ENCODE results near the gene SELPLG.

SELPLG gene

GRCh38 chr12:108642269-108642870 is 8.7 kb upstream of the SELPLG start:
- Histone ChIP-seq H3K36me3 (peaks cover 16% of the 10 kb centered on the region), H3K4me3 (ENCODE audit: low read depth, low read length) (no peak overlapping the region), H3K27me3 (ENCODE audit: insufficient read depth, low read depth, severe bottlenecking) (no peaks in the 10 kb centered on the region), H3K9me3 (ENCODE audit: severe bottlenecking) (no peaks in the 10 kb centered on the region), H3K27ac (no peak overlapping the region; the same call in 1 of the 2 replicates)
- peak; percentile 41 for DNase-seq
- TF ChIP-seq CTCF (IDR thresholded peaks at IDR 0.05; ENCODE audit: low read depth, low read length) = no peak

- TF ChIP-seq CTCF (IDR thresholded peaks at IDR 0.05; ENCODE audit: low read depth, low read length) = no peak
- no peak for DNase-seq
- Histone ChIP-seq H3K9me3 (ENCODE audit: severe bottlenecking) (no peaks in the 10 kb centered on the region), H3K27ac (no peak overlapping the region; the same call in 1 of the 2 replicates), H3K4me3 (ENCODE audit: low read depth, low read length) (no peak overlapping the region), H3K27me3 (ENCODE audit: insufficient read depth, low read depth, severe bottlenecking) (no peaks in the 10 kb centered on the region), H3K36me3 (peaks cover 10% of the 10 kb centered on the region)
Observed at GRCh38 chr12:108641446-108642268, 8.0 kb upstream of the SELPLG start.

GRCh38 chr12:108640802-108641445 is 7.2 kb upstream of the SELPLG start:
- DNase-seq = no peak
- H3K36me3 ChIP-seq = peaks cover 3% of the 10 kb centered on the region; the same call in 1 of the 2 replicates
- no peaks in the 10 kb centered on the region for H3K27me3 ChIP-seq (ENCODE audit: insufficient read depth, low read depth, severe bottlenecking)

GRCh38 chr12:108638997-108639822 is 5.5 kb upstream of the SELPLG start:
- Histone ChIP-seq H3K9me3 (ENCODE audit: severe bottlenecking) (no peaks in the 10 kb centered on the region), H3K27me3 (ENCODE audit: insufficient read depth, low read depth, severe bottlenecking) (no peaks in the 10 kb centered on the region), H3K4me3 (ENCODE audit: low read depth, low read length) (no peak overlapping the region), H3K27ac (no peak overlapping the region), H3K36me3 (no peaks in the 10 kb centered on the region)
- no peak for DNase-seq
- TF ChIP-seq CTCF (IDR thresholded peaks at IDR 0.05; ENCODE audit: low read depth, low read length) = no peak

More at GRCh38 chr12:108640802-108641445, 7.2 kb upstream of the SELPLG start:
- no peak for TF ChIP-seq CTCF (IDR thresholded peaks at IDR 0.05; ENCODE audit: low read depth, low read length)
- Histone ChIP-seq H3K9me3 (ENCODE audit: severe bottlenecking) (no peaks in the 10 kb centered on the region), H3K27ac (no peak overlapping the region), H3K4me3 (ENCODE audit: low read depth, low read length) (no peak overlapping the region)

- TF ChIP-seq CTCF (IDR thresholded peaks at IDR 0.05; ENCODE audit: low read depth, low read length) = no peak
- H3K27me3 ChIP-seq (ENCODE audit: insufficient read depth, low read depth, severe bottlenecking) = no peaks in the 10 kb centered on the region
- H3K4me3 ChIP-seq (ENCODE audit: low read depth, low read length) = no peak overlapping the region
- no peaks in the 10 kb centered on the region for H3K36me3 ChIP-seq
- H3K9me3 ChIP-seq (ENCODE audit: severe bottlenecking) = no peaks in the 10 kb centered on the region
- no peak overlapping the region for H3K27ac ChIP-seq
- DNase-seq = no peak
Observed at GRCh38 chr12:108638141-108638827, 4.6 kb upstream of the SELPLG start.
